Right renal pelvis (tissue), 4 donors: ENCODE measurements around the gene CCDC106. TPM values are rescaled to one million over a fixed set of nuclear protein-coding genes. Genes with fewer than 3 reads are reported as not detected.

Experiments used
- DNase-seq, 4 donors: peaks; one replicate each; pipeline ENCODE4 v3.0.0-alpha.2; 2013; ENCODE audit warnings: low read depth in 4 of 4, low spot score in 3 of 4, missing footprints in 1 of 4
- polyA plus RNA-seq, 4 donors: library from polyadenylated mRNA; unstranded; fragments of 120-200 nt; gene quantifications; one replicate each; pipeline ENCODE4 v1.2.1, GENCODE V29; 2013; ENCODE audit not compliant: insufficient read length in 4 of 4

Gene CCDC106
- polyA plus RNA-seq: 10 to 100 TPM; 19.5 to 26.7 (median 21.3) TPM

DNA sequence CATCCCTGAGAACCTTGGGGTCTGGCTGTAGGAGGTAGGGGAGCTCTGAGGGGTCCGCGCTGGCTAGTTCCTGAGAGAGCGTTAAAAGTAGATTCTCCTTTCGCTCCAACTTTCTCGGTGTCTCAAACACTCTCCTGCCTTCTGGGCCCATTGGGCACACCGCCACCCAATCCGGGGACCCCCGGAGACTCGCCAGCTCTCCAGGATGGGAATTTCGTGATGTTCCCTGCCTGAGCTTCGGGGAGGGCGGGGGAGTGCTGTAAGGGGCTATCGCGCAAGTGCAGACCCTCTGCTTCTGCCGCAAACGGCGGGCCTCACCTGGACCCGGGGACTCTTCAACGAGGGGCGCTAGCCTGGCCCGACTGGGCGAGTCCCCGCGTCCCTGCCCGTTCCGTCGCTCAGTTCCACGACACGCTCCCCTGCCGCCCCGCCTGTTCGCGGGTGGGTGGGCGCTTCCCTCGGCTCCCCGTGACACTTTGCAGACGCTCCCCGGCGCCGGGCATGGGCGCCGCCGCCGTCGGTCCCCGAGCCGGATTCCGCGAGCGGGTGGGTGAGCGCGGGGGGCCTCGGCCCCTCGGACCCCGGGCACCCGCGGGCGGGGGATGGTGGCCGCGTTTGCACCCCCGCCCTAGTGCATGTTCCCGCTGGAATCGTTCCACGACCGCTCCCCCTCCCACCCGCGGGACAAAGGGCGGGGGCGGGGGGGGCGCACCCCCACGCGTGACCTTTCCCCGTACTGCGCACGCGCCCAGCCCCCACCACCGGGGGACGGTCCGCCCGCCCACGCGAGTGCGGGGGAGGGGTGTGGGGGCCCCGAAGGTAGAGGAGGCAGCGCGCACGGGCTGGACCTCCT is at the start of gene CCDC106:
TSS of gene CCDC106 (plus strand) at position 481 of the 853 bp plus-strand sequence. CDS start 835 bp downstream, outside the sequence.
- peak in 2 of 4 donors; percentile 62 to 78 for DNase-seq

DNA sequence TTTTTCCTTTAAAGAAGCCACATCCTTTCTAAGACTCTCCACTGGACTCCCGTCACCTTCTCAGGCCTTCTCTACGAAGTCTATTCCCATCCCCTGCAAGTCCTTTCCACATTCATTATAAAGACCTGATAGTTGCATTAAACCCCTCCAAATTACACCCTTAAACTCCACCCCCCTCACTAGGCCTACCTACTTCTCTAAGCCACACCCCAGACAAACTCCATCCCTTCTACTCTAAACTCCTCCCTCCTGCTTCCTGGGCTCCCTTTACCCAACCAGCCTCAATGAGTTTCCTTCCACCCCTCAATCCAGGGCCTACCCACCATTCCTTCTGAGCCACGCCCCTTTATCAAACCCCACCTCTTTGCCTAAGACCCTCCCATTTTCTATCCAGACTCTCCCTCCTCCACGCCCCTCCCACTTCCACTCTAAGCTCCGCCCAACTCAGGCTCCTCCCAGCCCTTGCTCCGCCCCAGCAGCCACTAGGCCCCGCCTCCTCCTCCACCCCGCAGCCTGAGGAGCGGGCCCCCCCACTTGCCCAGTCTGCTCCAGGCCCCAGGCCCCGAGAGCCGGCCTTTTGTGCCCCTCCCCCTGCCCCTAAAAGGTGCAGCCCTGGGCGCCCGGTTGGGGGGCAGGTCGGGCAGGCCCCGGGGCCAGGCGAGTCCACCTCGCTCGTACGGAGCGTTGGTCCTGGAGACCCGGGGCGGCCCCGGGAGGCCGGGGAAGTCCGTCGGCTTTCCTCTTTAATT is 49.1 kb upstream of the CCDC106 start:
- peak; percentile 81 to 86 (median 82) for DNase-seq

DNA sequence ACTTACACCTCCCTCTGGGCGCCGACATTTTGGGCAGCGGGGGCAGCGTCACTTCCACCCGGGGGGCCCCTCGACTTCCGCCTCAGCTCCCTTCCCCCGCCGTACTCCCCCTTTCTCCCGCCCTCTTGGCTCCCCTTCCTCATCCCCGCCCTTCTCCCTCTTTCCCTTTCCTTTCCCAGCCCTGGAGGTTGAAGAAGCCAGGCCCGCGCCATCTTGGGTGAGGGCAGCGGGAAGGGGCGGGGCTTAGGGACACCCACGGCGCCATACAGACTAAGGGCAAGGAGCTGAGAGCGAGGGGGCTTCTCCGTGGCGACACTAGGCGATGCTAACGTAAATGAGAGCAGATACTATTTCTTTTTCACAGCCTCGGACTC is 48.6 kb upstream of the CCDC106 start, which contains the start of gene FIZ1:
TSS of gene FIZ1 (minus strand) at position 50 of the 374 bp plus-strand sequence. CDS start 1,652 bp downstream, outside the sequence.
- DNase-seq: peak; percentile 98 to 100 (median 100)

DNA sequence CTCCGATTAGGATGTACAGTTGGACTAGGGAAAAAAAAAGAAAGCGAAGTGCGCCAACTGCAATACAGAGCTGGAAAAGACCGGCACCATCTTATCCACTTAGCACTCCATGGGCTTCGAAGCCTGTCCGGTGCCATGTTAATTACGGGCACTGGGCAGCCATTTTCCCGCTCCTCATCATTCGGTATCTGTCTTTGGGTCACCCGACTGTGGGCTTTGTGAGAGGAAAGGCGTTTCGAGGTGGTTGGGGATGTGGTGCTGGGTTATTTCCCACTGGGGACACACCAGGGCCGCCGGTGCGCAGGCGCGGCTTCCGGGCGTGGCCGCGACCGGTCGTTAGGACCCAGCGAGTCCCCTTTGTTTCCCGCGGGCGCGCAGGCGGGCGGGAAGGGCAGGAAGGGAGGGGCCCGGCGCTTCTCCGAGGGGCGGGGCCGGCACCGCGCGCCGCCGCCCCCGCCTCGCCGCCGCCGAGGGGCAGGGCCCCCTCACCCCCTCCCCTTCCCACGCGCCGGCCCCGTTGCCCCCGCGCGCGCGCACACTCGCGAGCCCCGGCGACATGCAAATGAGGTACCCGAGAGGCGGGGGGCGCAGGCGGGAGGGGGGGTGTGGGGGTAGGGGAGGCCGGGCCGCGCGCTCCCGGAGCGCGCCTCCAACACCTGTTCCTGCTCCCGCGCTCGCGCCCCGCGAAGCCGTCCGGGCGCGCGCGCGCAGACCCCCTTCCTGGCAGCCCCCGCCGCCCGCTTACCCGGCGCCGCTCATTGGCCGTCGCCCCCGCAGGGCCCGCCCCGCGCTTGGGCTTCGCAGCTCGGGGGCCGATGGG is 48.0 kb upstream of the CCDC106 start, which contains the start of gene ZNF524:
TSS of gene ZNF524 (plus strand) at position 447 of the 820 bp plus-strand sequence. CDS start 1,825 bp downstream, outside the sequence.
- peak; percentile 77 to 99 (median 91) for DNase-seq

- DNase-seq: no peak
These were observed 47.4 kb upstream of the CCDC106 start for GRCh38 chr19:55600662-55601028.

GRCh38 chr19:55601084-55601483 is 46.9 kb upstream of the CCDC106 start:
- DNase-seq: no peak

DNA sequence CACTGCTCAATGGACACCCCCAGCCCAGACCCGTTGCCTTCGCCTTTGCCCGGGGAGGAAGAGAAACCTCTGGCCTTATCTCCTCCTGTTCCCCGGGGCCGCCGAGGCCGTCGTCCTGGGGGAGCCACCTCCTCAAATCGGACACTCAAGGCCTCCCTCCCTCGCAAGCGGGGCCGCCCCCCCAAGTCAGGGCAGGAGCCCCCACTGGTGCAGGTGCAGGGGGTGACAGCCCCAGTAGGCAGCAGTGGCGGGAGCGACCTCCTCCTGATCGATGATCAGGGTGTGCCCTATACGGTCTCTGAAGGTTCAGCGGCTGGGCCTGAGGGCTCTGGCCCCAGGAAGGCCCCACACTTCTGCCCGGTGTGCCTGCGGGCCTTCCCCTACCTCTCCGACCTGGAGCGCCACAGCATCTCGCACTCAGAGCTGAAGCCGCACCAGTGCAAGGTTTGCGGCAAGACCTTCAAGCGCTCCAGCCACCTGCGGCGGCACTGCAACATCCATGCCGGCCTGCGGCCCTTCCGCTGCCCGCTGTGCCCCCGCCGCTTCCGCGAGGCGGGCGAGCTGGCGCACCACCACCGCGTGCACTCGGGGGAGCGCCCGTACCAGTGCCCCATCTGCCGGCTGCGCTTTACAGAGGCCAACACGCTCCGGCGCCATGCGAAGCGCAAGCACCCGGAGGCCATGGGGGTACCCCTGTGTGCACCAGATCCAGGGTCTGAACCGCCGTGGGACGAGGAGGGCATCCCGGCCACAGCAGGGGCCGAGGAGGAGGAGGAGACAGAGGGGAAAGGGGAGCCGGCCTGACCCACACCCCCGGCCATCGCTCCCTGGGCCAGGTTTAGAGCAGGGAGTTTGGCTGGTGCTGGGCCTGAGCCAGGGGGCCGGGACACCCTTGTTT is 45.7 kb upstream of the CCDC106 start:
- DNase-seq: no peak

DNA sequence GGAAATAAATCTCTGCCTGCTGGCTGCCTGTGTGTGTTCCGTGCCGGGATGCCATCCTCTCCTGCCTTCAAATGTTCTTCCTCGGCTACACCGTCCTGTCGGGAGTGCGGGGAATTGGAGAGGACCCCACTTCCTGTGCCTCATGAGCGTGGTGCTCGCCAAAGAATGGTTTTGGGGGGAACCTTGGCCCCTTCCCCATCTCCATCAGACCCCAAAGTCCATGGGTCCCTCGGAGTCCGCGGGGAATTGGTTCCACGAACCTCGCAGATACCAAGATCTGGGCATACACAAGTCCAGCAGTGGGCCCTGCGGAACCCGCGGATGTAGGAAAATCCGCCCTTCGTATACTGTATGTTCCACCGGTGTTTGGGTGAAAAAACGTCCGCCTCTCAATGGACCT is 44.9 kb upstream of the CCDC106 start:
- no peak for DNase-seq

GRCh38 chr19:55603581-55604292 is 44.3 kb upstream of the CCDC106 start:
- DNase-seq: no peak

DNA sequence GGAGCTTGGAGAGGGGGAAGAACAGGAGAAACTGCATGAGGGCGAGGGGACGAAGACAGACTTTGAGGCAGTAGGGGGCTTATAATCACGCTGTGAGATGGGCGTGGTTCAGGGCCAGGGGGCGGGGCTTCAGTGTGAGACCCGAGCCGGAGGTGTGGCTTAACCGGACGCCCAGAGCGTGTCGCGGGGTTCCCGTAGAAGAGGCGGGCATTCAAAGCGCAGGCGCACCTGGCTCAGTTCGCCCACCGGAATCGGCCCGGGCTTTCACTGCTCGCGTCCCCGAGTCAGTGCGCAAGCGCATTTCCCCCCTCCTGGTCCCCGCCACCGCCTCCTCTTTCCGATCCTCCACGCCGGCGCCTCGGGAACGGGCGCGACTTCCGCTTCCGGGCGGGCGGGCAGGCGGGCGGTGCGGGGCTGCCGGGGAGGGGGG is 42.8 kb upstream of the CCDC106 start:
- peak; percentile 93 to 96 (median 94) for DNase-seq

GRCh38 chr19:55605637-55606470 is 42.2 kb upstream of the CCDC106 start, which contains the start of gene ZNF865:
Gene ZNF865 (plus strand): TSS chr19:55605647. CDS start chr19:55613619, 7,972 bp downstream.
- DNase-seq: peak in 1 of 4 donors; percentile 78

GRCh38 chr19:55606471-55606787 is 41.6 kb upstream of the CCDC106 start:
- DNase-seq: no peak

GRCh38 chr19:55606817-55607216 is 41.2 kb upstream of the CCDC106 start:
- no peak for DNase-seq

DNA sequence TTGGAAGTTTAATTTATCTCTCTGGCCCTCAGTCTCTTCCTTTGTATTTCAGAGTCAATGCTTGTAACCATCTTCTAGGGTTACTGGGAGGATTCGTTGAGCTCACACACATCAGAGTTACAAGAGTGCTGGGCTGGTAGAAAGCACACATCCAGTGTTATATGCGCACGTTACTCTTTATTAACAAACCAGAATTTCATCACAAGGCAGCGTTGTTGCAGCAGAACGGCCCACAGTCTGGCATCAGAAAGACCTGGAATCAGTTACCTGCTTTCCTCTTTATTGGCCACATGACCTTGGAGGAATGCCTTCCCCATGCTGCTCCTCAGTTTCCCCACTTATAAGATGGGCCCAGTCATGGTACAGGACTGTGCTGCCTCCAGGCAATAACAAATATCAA is 38.7 kb upstream of the CCDC106 start:
- DNase-seq: no peak

- DNase-seq: no peak
These were observed 36.6 kb upstream of the CCDC106 start for GRCh38 chr19:55611300-55611982.

GRCh38 chr19:55611983-55612645 is 35.9 kb upstream of the CCDC106 start:
- DNase-seq: no peak

GRCh38 chr19:55613396-55613795 is 34.6 kb upstream of the CCDC106 start:
- DNase-seq: no peak
